ENCODE data around the gene MAGIX.
"Not testable (repeated sequence)": the region's sequence is repeated elsewhere in the genome, so short reads cannot be mapped to it uniquely, and the experiment has no call there.

The MAGIX gene

GRCh38 chrX:49171752-49172279, 9.3 kb downstream of the MAGIX start, which contains the start of gene PLP2:
Gene PLP2, plus strand, starts transcription at chrX:49171898. Its CDS starts 103 bp downstream, at chrX:49172001.
- Histone ChIP-seq H3F3A (ENCODE audit: insufficient read depth, low read length) (no peaks in the 10 kb centered on the region), H3K4me2 (ENCODE audit: low read length) (peak within 1 kb of the TSS; percentile 63), H3K9ac (ENCODE audit: low read length) (peak within 1 kb of the TSS; percentile 83), H4K20me1 (ENCODE audit: insufficient read depth, low read length) (no peaks in the 10 kb centered on the region), H3K36me3 (ENCODE audit: insufficient read depth, low read length) (peaks cover 33% of the 10 kb centered on the region), H3K27me3 (ENCODE audit: insufficient read depth, low read length) (no peaks in the 10 kb centered on the region), H2AFZ (ENCODE audit: low read length) (no peak within 1 kb of the TSS), H3K79me2 (ENCODE audit: insufficient read depth, low read length) (no peaks in the 10 kb centered on the region), H3K9me3 (ENCODE audit: low read length) (no peaks in the 10 kb centered on the region), H3K4me3 (ENCODE audit: low read depth, low read length, poor library complexity, severe bottlenecking) (peak within 1 kb of the TSS; percentile 82), H3K9me2 (ENCODE audit: low read depth, low read length) (no peaks in the 10 kb centered on the region), H3K4me1 (ENCODE audit: insufficient read depth, low read length, severe bottlenecking) (peaks cover 30% of the 10 kb centered on the region), H3K27ac (ENCODE audit: low read depth, low read length, poor library complexity, severe bottlenecking) (peak within 1 kb of the TSS; percentile 63)
- TF ChIP-seq CTCF (IDR thresholded peaks at IDR 0.05; ENCODE audit: low read length) (no peak), EZH2 (IDR thresholded peaks at IDR 0.05; ENCODE audit: borderline replicate concordance, low read length) (no peak)

GRCh38 chrX:49172280-49172780, 9.8 kb downstream of the MAGIX start:
- Histone ChIP-seq H3K27me3 (ENCODE audit: insufficient read depth, low read length) (no peaks in the 10 kb centered on the region), H4K20me1 (ENCODE audit: insufficient read depth, low read length) (no peaks in the 10 kb centered on the region), H3K9me2 (ENCODE audit: low read depth, low read length) (no peaks in the 10 kb centered on the region), H2AFZ (ENCODE audit: low read length) (no peak overlapping the region), H3K36me3 (ENCODE audit: insufficient read depth, low read length) (peaks cover 35% of the 10 kb centered on the region), H3F3A (ENCODE audit: insufficient read depth, low read length) (no peaks in the 10 kb centered on the region), H3K9me3 (ENCODE audit: low read length) (no peaks in the 10 kb centered on the region), H3K9ac (ENCODE audit: low read length) (peak overlapping the region; percentile 83), H3K4me1 (ENCODE audit: insufficient read depth, low read length, severe bottlenecking) (peaks cover 25% of the 10 kb centered on the region), H3K27ac (ENCODE audit: low read depth, low read length, poor library complexity, severe bottlenecking) (peak overlapping the region; percentile 63), H3K79me2 (ENCODE audit: insufficient read depth, low read length) (no peaks in the 10 kb centered on the region), H3K4me2 (ENCODE audit: low read length) (peak overlapping the region; percentile 63), H3K4me3 (ENCODE audit: low read depth, low read length, poor library complexity, severe bottlenecking) (peak overlapping the region; percentile 82)
- no peak for TF ChIP-seq EZH2 (IDR thresholded peaks at IDR 0.05; ENCODE audit: borderline replicate concordance, low read length)
- no peak for TF ChIP-seq CTCF (IDR thresholded peaks at IDR 0.05; ENCODE audit: low read length)

- not testable (repeated sequence) for H3K27ac ChIP-seq (ENCODE audit: low read depth, low read length, poor library complexity, severe bottlenecking); H3K9ac ChIP-seq (ENCODE audit: low read length); H3K9me3 ChIP-seq (ENCODE audit: low read length); H3K4me2 ChIP-seq (ENCODE audit: low read length); H3K27me3 ChIP-seq (ENCODE audit: insufficient read depth, low read length); H3K4me3 ChIP-seq (ENCODE audit: low read depth, low read length, poor library complexity, severe bottlenecking); H3K79me2 ChIP-seq (ENCODE audit: insufficient read depth, low read length); H4K20me1 ChIP-seq (ENCODE audit: insufficient read depth, low read length); H3K9me2 ChIP-seq (ENCODE audit: low read depth, low read length); H2AFZ ChIP-seq (ENCODE audit: low read length); H3F3A ChIP-seq (ENCODE audit: insufficient read depth, low read length)
- Histone ChIP-seq H3K4me1 (ENCODE audit: insufficient read depth, low read length, severe bottlenecking) (peaks cover 13% of the 10 kb centered on the region), H3K36me3 (ENCODE audit: insufficient read depth, low read length) (peaks cover 44% of the 10 kb centered on the region)
Observed at GRCh38 chrX:49173544-49173943, 11.0 kb downstream of the MAGIX start.

GRCh38 chrX:49174723-49175122, 12.2 kb downstream of the MAGIX start:
- H3K36me3 ChIP-seq (ENCODE audit: insufficient read depth, low read length): peaks cover 56% of the 10 kb centered on the region
- no peaks in the 10 kb centered on the region for H3F3A ChIP-seq (ENCODE audit: insufficient read depth, low read length)
- H3K79me2 ChIP-seq (ENCODE audit: insufficient read depth, low read length): no peaks in the 10 kb centered on the region
- H4K20me1 ChIP-seq (ENCODE audit: insufficient read depth, low read length): no peaks in the 10 kb centered on the region
- peaks cover 13% of the 10 kb centered on the region for H3K4me1 ChIP-seq (ENCODE audit: insufficient read depth, low read length, severe bottlenecking)
- no peak overlapping the region for H3K4me2 ChIP-seq (ENCODE audit: low read length)
- TF ChIP-seq CTCF (IDR thresholded peaks at IDR 0.05; ENCODE audit: low read length): no peak
- no peak for TF ChIP-seq EZH2 (IDR thresholded peaks at IDR 0.05; ENCODE audit: borderline replicate concordance, low read length)
- no peaks in the 10 kb centered on the region for H3K9me2 ChIP-seq (ENCODE audit: low read depth, low read length)
- no peak overlapping the region for H3K4me3 ChIP-seq (ENCODE audit: low read depth, low read length, poor library complexity, severe bottlenecking)
- no peak overlapping the region for H3K27ac ChIP-seq (ENCODE audit: low read depth, low read length, poor library complexity, severe bottlenecking)
- H3K27me3 ChIP-seq (ENCODE audit: insufficient read depth, low read length): no peaks in the 10 kb centered on the region
- no peak overlapping the region for H2AFZ ChIP-seq (ENCODE audit: low read length)
- H3K9ac ChIP-seq (ENCODE audit: low read length): no peak overlapping the region
- H3K9me3 ChIP-seq (ENCODE audit: low read length): no peaks in the 10 kb centered on the region

Measured in OCI-LY1 (cell line).